Measurements from ENCODE around the gene NSUN6. TPM values are rescaled to one million over a fixed set of nuclear protein-coding genes. Genes with fewer than 3 reads are reported as not detected.

NSUN6 gene
- 5.3 and 7.8 TPM in 2 replicates for polyA plus RNA-seq (2012; rRNA removed)
- 5.7 and 6.6 TPM in 2 replicates for polyA plus RNA-seq (2012; cell fraction: cytosol; rRNA removed)
- 8.7 and 16.3 TPM in 2 replicates for polyA plus RNA-seq (2012; cell fraction: nucleus; rRNA removed)

GRCh38 chr10:18651324-18652007, at the start of gene NSUN6:
NSUN6 (minus strand) TSS chr10:18651587; CDS start chr10:18651203, 384 bp downstream.
- peak within 1 kb of the TSS; percentile 78 for H2AFZ ChIP-seq (ENCODE audit: low read depth)
- peak within 1 kb of the TSS; percentile 68 for H3K9ac ChIP-seq
- no peaks in the 10 kb centered on the region for H3F3A ChIP-seq (replicated peaks; ENCODE audit: insufficient read depth)
- peak; percentile 82 for DNase-seq
- under 1% methylated on average over 39 of the region's 39 CpGs for WGBS (ENCODE audit: low lambda C conversion rate)
- H3K9me2 ChIP-seq: no peaks in the 10 kb centered on the region
- peak within 1 kb of the TSS; percentile 85 to 87 for H3K4me3 ChIP-seq (ENCODE audit: low read depth in 2 of 2, low read length in 1 of 2)
- ChIA-PET CTCF (interaction anchor here (0.7 kb wide), 1 partner anchor 1287 kb away, joined by 3 read pairs; no protein-coding TSS in a partner anchor), POLR2A (interaction anchor here (0.7 kb wide), 1 partner anchor 53 kb away, joined by 4 read pairs; no protein-coding TSS in a partner anchor)
- TF ChIP-seq TEAD4 (IDR thresholded peaks at IDR 0.05; ENCODE audit: borderline replicate concordance, insufficient read depth) (no peak), MAX (IDR thresholded peaks at IDR 0.05; ENCODE audit: low read depth) (peak; percentile 96), RAD21 (IDR thresholded peaks at IDR 0.05; ENCODE audit: low read length) (no peak), GATA2 (CRISPR knock-in tag; IDR thresholded peaks at IDR 0.05) (peak; percentile 92), SIN3A (IDR thresholded peaks at IDR 0.05; ENCODE audit: borderline replicate concordance, low read depth, low read length) (peak; percentile 98), POLR2AphosphoS5 (IDR thresholded peaks at IDR 0.05; ENCODE audit: low read depth, low read length) (peak; percentile 88), TCF12 (IDR thresholded peaks at IDR 0.05) (peak; percentile 29; the same call in 1 of the 2 replicates), YY1 (IDR thresholded peaks at IDR 0.05; ENCODE audit: low read depth) (0 out of 2 replicates have a peak, but pooled peaks have one; percentile 21), MXI1 (IDR thresholded peaks at IDR 0.05; ENCODE audit: low read depth, low read length) (peak; percentile 98), PBX3 (IDR thresholded peaks at IDR 0.05) (no peak), TAF1 (IDR thresholded peaks at IDR 0.05; ENCODE audit: borderline replicate concordance, low read depth, low read length) (peak; percentile 73; the same call in 1 of the 2 replicates), FOSL2 (IDR thresholded peaks at IDR 0.05; ENCODE audit: borderline replicate concordance, low read depth) (peak; percentile 16; the same call in 1 of the 2 replicates), RXRA (IDR thresholded peaks at IDR 0.05; ENCODE audit: borderline replicate concordance, low read depth) (no peak), CHD2 (IDR thresholded peaks at IDR 0.05; ENCODE audit: low read length, partially characterized antibody) (peak; percentile 67), RCOR1 (IDR thresholded peaks at IDR 0.05; ENCODE audit: low read length) (peak; percentile 59; the same call in 1 of the 2 replicates), RFX5 (IDR thresholded peaks at IDR 0.05; ENCODE audit: low read length) (peak; percentile 4; the same call in 1 of the 2 replicates), GABPA (IDR thresholded peaks at IDR 0.05; ENCODE audit: low read depth) (peak; percentile 95), NRF1 (IDR thresholded peaks at IDR 0.05; ENCODE audit: low read depth, low read length) (no peak), ELF1 (IDR thresholded peaks at IDR 0.05) (peak; percentile 81)
- TF ChIP-seq, protein P1, sequence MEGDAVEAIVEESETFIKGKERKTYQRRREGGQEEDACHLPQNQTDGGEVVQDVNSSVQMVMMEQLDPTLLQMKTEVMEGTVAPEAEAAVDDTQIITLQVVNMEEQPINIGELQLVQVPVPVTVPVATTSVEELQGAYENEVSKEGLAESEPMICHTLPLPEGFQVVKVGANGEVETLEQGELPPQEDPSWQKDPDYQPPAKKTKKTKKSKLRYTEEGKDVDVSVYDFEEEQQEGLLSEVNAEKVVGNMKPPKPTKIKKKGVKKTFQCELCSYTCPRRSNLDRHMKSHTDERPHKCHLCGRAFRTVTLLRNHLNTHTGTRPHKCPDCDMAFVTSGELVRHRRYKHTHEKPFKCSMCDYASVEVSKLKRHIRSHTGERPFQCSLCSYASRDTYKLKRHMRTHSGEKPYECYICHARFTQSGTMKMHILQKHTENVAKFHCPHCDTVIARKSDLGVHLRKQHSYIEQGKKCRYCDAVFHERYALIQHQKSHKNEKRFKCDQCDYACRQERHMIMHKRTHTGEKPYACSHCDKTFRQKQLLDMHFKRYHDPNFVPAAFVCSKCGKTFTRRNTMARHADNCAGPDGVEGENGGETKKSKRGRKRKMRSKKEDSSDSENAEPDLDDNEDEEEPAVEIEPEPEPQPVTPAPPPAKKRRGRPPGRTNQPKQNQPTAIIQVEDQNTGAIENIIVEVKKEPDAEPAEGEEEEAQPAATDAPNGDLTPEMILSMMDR (IDR thresholded peaks at IDR 0.05): no peak
- TF ChIP-seq, protein P2, sequence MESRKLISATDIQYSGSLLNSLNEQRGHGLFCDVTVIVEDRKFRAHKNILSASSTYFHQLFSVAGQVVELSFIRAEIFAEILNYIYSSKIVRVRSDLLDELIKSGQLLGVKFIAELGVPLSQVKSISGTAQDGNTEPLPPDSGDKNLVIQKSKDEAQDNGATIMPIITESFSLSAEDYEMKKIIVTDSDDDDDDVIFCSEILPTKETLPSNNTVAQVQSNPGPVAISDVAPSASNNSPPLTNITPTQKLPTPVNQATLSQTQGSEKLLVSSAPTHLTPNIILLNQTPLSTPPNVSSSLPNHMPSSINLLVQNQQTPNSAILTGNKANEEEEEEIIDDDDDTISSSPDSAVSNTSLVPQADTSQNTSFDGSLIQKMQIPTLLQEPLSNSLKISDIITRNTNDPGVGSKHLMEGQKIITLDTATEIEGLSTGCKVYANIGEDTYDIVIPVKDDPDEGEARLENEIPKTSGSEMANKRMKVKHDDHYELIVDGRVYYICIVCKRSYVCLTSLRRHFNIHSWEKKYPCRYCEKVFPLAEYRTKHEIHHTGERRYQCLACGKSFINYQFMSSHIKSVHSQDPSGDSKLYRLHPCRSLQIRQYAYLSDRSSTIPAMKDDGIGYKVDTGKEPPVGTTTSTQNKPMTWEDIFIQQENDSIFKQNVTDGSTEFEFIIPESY (IDR thresholded peaks at IDR 0.05; ENCODE audit: borderline replicate concordance, low read depth): peak; percentile 42; the same call in 1 of the 2 replicates
- TF ChIP-seq, protein P3, sequence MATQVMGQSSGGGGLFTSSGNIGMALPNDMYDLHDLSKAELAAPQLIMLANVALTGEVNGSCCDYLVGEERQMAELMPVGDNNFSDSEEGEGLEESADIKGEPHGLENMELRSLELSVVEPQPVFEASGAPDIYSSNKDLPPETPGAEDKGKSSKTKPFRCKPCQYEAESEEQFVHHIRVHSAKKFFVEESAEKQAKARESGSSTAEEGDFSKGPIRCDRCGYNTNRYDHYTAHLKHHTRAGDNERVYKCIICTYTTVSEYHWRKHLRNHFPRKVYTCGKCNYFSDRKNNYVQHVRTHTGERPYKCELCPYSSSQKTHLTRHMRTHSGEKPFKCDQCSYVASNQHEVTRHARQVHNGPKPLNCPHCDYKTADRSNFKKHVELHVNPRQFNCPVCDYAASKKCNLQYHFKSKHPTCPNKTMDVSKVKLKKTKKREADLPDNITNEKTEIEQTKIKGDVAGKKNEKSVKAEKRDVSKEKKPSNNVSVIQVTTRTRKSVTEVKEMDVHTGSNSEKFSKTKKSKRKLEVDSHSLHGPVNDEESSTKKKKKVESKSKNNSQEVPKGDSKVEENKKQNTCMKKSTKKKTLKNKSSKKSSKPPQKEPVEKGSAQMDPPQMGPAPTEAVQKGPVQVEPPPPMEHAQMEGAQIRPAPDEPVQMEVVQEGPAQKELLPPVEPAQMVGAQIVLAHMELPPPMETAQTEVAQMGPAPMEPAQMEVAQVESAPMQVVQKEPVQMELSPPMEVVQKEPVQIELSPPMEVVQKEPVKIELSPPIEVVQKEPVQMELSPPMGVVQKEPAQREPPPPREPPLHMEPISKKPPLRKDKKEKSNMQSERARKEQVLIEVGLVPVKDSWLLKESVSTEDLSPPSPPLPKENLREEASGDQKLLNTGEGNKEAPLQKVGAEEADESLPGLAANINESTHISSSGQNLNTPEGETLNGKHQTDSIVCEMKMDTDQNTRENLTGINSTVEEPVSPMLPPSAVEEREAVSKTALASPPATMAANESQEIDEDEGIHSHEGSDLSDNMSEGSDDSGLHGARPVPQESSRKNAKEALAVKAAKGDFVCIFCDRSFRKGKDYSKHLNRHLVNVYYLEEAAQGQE (IDR thresholded peaks at IDR 0.05; ENCODE audit: low read depth, low read length): no peak
- TF ChIP-seq, protein P4, sequence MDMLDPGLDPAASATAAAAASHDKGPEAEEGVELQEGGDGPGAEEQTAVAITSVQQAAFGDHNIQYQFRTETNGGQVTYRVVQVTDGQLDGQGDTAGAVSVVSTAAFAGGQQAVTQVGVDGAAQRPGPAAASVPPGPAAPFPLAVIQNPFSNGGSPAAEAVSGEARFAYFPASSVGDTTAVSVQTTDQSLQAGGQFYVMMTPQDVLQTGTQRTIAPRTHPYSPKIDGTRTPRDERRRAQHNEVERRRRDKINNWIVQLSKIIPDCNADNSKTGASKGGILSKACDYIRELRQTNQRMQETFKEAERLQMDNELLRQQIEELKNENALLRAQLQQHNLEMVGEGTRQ (IDR thresholded peaks at IDR 0.05; ENCODE audit: borderline replicate concordance, low read depth, low read length): no peak
- H3K27ac ChIP-seq (ENCODE audit: low read depth in 2 of 2, low read length in 1 of 2): peak within 1 kb of the TSS; percentile 74 to 93
- no peaks in the 10 kb centered on the region for H4K20me1 ChIP-seq (ENCODE audit: insufficient read depth)
- peak within 1 kb of the TSS; percentile 83 for H3K4me2 ChIP-seq
- no peaks in the 10 kb centered on the region for H3K27me3 ChIP-seq (ENCODE audit: insufficient read depth)
- no peaks in the 10 kb centered on the region for H3K9me3 ChIP-seq
- H3K79me2 ChIP-seq (ENCODE audit: insufficient read depth): peaks cover 30% of the 10 kb centered on the region
- no peaks in the 10 kb centered on the region; a peak in 2 of 4 replicates for H3K4me1 ChIP-seq (ENCODE audit: control insufficient read depth in 1 of 2, insufficient read depth in 2 of 2, low read depth in 1 of 2, low read length in 1 of 2)
- peaks cover 0 to 7% of the 10 kb centered on the region in 2 experiments for H3K36me3 ChIP-seq (replicated peaks in 1 of 2; ENCODE audit: control insufficient read depth in 1 of 2, insufficient read depth in 2 of 2, low read length in 1 of 2)

All from SK-N-SH (cell line).